Fibroblast of the conjunctiva (primary cell): ENCODE measurements around the gene APOM.

Experiments
- DNase-seq: peaks from one replicate; pipeline ENCODE4 v3.0.0-alpha.2; 2010; ENCODE audit warnings: low read depth

The APOM gene

DNA sequence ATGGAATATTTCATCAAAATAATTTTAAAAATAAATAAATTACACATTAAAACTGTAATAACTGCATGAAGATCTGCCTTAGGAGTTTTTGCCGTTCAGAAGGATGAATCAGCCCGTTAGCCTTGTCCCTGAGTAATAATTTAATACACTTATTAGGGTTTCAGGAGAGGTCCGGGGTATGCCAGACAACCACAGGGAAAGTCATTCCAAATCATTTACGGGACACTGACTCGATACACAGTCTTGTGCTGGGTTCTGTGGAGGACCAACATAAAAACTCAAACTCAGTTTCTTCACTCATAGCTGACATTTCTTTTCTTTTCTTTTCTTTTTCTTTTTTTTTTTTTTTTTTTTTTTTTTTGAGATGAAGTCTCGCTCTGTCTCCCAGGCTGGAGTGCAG is 50.2 kb downstream of the APOM start:
- DNase-seq = no peak

DNA sequence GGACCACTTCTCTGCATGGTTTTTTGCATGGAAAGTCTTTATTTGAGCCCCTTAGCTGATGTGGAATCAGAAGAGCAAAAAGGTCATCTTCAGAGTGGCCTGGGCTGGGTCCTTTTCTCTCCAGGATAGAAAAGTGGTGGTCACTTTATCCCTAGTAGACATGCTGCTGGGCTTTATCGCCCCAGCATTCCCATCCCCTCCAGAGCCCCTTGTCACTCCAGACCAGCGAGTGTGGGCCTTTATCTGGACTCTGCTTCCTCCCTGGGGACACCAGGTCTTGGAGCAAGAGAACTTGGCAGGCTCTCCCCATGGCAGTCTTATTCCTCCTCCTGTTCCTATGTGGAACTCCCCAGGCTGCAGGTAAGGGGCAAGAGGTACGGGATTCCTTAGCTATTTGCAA is 50.9 kb downstream of the APOM start, which contains the start of gene LY6G6F:
TSS of gene LY6G6F (plus strand) at position 268 of the 400 bp plus-strand sequence. CDS start at position 309, 41 bp downstream.
- no peak for DNase-seq

DNA sequence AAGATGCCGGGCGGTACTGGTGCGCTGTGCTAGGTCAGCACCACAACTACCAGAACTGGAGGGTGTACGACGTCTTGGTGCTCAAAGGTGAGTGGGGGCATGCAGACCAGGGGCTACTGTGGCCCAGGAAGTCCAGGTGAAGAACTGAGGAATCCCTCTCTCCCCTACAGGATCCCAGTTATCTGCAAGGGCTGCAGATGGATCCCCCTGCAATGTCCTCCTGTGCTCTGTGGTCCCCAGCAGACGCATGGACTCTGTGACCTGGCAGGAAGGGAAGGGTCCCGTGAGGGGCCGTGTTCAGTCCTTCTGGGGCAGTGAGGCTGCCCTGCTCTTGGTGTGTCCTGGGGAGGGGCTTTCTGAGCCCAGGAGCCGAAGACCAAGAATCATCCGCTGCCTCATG is 52.0 kb downstream of the APOM start:
- DNase-seq = no peak
